ENCODE results near the gene DECR2.

GRCh38 chr16:364595-365491 is 36.8 kb upstream of the DECR2 start:
- TF ChIP-seq CTCF (IDR thresholded peaks at IDR 0.05; ENCODE audit: insufficient read depth, low read depth, low read length) = no peak
- TF ChIP-seq EZH2 (IDR thresholded peaks at IDR 0.05; ENCODE audit: insufficient read depth, low read length) = no peak
